Astrocyte (in vitro differentiated cells and primary cell): ENCODE data around the gene CRACDL.

Source experiments
- EZH2 ChIP-seq: IDR thresholded peaks from 2 replicates; pipeline ENCODE4 v1.6.1; 2012; ENCODE audit warnings: mild to moderate bottlenecking, low read length, inconsistent platforms; ENCODE audit not compliant: insufficient read depth
- TF ChIP-seq, protein P1 (sequence below): IDR thresholded peaks from 2 replicates; pipeline ENCODE4 v1.5.1; 2011; ENCODE audit warnings: low read depth, mild to moderate bottlenecking, inconsistent platforms, low read length, moderate library complexity; ENCODE audit not compliant: insufficient read depth

DNA sequence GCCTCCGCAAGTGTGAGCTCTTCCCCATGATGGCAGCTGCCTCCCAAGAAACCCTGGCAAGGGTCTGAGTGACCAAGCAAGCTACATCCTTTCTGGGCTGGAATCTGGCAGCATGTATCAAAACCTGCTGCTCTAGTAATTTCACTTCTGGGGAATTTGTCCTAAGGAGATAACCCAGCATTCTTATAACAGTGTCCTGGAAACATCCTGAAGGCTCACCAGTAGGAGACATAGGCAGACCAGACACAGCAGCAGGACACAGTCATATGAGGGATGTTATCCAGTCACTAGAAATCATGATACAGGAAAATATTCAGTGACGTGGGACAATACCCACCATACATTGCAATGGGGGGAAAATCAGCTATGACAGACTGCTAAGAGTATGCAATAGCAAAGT lies 64.5 kb downstream of the CRACDL start:
- TF ChIP-seq, protein P1, sequence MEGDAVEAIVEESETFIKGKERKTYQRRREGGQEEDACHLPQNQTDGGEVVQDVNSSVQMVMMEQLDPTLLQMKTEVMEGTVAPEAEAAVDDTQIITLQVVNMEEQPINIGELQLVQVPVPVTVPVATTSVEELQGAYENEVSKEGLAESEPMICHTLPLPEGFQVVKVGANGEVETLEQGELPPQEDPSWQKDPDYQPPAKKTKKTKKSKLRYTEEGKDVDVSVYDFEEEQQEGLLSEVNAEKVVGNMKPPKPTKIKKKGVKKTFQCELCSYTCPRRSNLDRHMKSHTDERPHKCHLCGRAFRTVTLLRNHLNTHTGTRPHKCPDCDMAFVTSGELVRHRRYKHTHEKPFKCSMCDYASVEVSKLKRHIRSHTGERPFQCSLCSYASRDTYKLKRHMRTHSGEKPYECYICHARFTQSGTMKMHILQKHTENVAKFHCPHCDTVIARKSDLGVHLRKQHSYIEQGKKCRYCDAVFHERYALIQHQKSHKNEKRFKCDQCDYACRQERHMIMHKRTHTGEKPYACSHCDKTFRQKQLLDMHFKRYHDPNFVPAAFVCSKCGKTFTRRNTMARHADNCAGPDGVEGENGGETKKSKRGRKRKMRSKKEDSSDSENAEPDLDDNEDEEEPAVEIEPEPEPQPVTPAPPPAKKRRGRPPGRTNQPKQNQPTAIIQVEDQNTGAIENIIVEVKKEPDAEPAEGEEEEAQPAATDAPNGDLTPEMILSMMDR: no peak
- TF ChIP-seq EZH2: no peak
